Hippocampal formation (tissue), 2 donors: ENCODE results near the gene EXOC1.

ENCODE experiments used
- DNase-seq, 2 donors: peaks; one replicate each; lab custom pipeline; 2025; lab: John Stamatoyannopoulos, UW

The EXOC1 gene

DNA sequence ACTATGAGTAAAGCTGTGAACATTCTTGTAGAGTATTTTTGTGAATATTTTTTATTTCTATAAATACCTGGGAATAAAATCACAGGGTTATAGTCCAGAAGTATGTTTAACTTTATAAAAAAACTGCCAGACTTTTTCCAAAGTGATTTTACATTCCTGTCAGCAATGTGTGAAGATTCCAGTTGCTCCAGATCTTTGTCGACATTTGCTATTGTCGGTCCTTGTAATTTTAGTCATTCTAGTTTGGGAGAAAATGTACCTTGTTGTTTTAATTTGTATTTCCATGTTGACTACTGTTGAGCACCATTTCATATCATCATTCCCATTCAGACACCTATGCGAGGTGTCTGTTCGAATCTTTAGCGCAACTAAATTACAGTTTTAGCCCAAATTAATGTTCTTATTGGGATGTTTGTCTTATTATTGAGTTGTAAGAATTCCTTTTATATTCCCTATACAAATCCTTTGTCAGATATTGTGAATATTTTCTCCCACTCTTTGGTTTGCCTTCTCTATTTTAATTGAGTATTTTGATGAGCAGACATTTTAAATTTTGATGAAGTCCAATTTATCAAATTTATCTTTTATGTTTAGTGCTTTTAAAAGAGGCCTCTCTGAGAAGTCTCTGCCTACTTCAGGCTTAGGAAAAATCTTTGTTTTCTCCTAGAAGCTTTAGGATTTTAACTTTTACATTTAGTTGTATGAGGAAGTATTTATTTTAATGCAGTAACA, 97.9 kb downstream of the EXOC1 start:
- DNase-seq, result no peak
